ENCODE data around the gene APBB2. TPM values are rescaled to one million over a fixed set of nuclear protein-coding genes. Genes with fewer than 3 reads are reported as not detected.

APBB2 gene
- total and polyA plus RNA-seq, 7 experiments from 2014 or later, result 0.42 to 1.5 (median 0.59) TPM; not detected in 2

DNA sequence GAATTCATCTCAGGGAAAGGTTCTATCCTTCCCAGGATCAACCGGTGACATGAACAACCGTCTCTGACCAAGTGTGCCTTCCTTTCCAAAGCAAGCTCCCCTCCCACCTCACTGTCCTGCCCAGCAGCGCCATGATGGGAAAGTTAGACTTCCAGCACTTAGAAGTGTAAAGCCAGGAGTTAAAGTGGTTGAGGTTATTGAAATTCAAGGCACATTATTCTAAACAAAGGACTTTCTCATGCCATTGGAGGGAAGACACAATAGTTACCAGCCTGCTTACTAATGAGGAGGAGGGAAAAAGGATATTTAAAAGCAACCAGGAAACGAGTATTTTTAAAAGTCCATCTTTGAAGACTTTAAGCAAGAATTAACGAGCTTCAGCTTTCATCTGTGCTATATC, 367.8 kb downstream of the APBB2 start:
- no peaks in the 10 kb centered on the region for H3K9me3 ChIP-seq (ENCODE audit: control insufficient read depth in 2 of 3, low read length in 3 of 3)
- no peak overlapping the region for H3K27ac Mint-ChIP-seq
- no peaks in the 10 kb centered on the region for H3K9me3 Mint-ChIP-seq
- H3K4me1 Mint-ChIP-seq, result no peaks in the 10 kb centered on the region
- CTCF ChIA-PET, result interaction anchor here (0.7 kb wide), 1 partner anchor 297 kb away, joined by 5 read pairs; no protein-coding TSS in a partner anchor
- no peak overlapping the region for H3K4me3 Mint-ChIP-seq
- POLR2A ChIA-PET, result no interaction called here
- H3K4me1 ChIP-seq (ENCODE audit: control insufficient read depth in 2 of 2, insufficient read depth in 2 of 2, low read length in 2 of 2), result no peaks in the 10 kb centered on the region
- intact Hi-C loops (cut with micrococcal nuclease), result loop anchor here in 1 of 2 donors (10.0 kb wide), 2 partner anchors 1152 to 1382 kb away; partner anchors contain the start of gene UBE2K
- no peaks in the 10 kb centered on the region for H3K36me3 ChIP-seq (ENCODE audit: control insufficient read depth in 2 of 3, insufficient read depth in 3 of 3, low read length in 3 of 3)
- H3K4me3 ChIP-seq (ENCODE audit: low read length), result no peak overlapping the region
- peaks cover 0 to 23% (median 0%) of the 10 kb centered on the region in 5 donors for H3K27me3 Mint-ChIP-seq
- no peak for DNase-seq
- H3K27me3 ChIP-seq (ENCODE audit: control insufficient read depth in 2 of 2, insufficient read depth in 2 of 2, low read length in 2 of 2), result no peaks in the 10 kb centered on the region
- H3K36me3 Mint-ChIP-seq, result no peaks in the 10 kb centered on the region
- H3K27ac ChIP-seq (ENCODE audit: low read depth, low read length), result no peak overlapping the region
- no peak for ATAC-seq

DNA sequence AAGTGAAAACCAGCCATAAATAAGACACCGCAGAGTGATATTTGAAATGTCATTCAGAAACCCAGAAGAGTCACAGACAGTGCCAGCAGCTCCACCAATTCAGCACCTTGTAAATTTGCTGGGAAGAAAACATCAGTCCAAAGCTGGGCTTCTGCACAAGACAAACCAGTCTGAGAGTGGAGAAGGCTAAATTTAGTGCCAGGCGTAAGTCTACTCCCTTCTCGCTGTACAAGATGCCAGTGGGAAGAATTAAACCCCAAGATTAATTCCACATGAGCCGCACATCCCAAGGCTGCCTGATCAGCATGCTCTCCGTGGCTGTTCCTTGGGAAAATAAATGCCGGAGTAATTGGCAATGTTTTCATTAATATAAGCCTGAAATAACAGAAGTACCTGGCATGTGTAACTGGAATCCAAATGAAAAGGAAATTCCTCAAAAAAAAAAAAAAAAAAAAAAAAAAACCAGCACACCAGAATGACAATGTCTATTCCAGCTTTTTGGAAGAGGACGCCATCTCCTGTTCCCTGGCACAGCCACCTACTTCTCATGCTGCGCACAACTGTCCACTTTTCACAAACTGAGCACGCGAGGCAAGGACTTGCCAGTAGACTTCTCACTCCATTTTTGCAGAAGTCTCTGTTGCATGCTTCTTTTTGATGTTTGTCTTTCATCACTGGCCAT, 369.0 kb downstream of the APBB2 start:
- no peak for DNase-seq
- Histone ChIP-seq H3K4me1 (ENCODE audit: control insufficient read depth in 2 of 2, insufficient read depth in 2 of 2, low read length in 2 of 2) (no peaks in the 10 kb centered on the region), H3K9me3 (ENCODE audit: control insufficient read depth in 2 of 3, low read length in 3 of 3) (no peaks in the 10 kb centered on the region), H3K27ac (ENCODE audit: low read depth, low read length) (no peak overlapping the region), H3K27me3 (ENCODE audit: control insufficient read depth in 2 of 2, insufficient read depth in 2 of 2, low read length in 2 of 2) (no peaks in the 10 kb centered on the region), H3K4me3 (ENCODE audit: low read length) (no peak overlapping the region), H3K36me3 (ENCODE audit: control insufficient read depth in 2 of 3, insufficient read depth in 3 of 3, low read length in 3 of 3) (no peaks in the 10 kb centered on the region)
- POLR2A ChIA-PET, result no interaction called here
- H3K4me3 Mint-ChIP-seq, result no peak overlapping the region
- peaks cover 0 to 18% (median 0%) of the 10 kb centered on the region in 5 donors for H3K27me3 Mint-ChIP-seq
- no peak for ATAC-seq
- H3K36me3 Mint-ChIP-seq, result no peaks in the 10 kb centered on the region
- no peaks in the 10 kb centered on the region for H3K9me3 Mint-ChIP-seq
- CTCF ChIA-PET, result interaction anchor here (1.1 kb wide), 1 partner anchor 52 kb away, joined by 3 read pairs; no protein-coding TSS in a partner anchor
- no peak overlapping the region for H3K27ac Mint-ChIP-seq
- intact Hi-C loops (cut with micrococcal nuclease), result loop anchor here in 1 of 2 donors (10.0 kb wide), 2 partner anchors 1150 to 1380 kb away; partner anchors contain the start of gene UBE2K
- H3K4me1 Mint-ChIP-seq, result peaks cover 0 to 5% (median 0%) of the 10 kb centered on the region in 7 donors

DNA sequence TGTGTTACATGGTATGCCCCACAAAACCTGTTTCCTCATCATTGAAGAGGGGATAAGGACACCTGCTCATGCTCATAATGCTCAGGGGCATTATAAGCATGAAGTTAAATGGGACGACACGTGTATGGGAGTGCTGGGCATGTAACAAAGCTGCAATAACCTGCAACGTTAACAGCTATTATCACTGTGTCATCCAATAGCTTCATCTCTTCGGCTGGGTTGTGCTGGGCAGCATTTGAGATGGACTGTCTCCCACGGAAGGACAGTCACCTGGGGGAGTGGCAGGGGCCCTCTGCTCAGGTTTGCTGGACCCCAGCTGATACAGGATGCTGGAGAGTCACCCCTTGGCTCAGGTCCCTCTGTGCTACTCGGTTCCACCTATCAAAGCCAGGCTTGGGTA, 370.1 kb downstream of the APBB2 start:
- intact Hi-C loops (cut with micrococcal nuclease), result loop anchor here (5.0 to 10.0 kb wide), 5 partner anchors 787 to 1379 kb away; partner anchors contain the start of genes UBE2K (in 2 of the 2) and N4BP2 (in 1 of the 2)
- Histone ChIP-seq H3K27me3 (ENCODE audit: control insufficient read depth in 2 of 2, insufficient read depth in 2 of 2, low read length in 2 of 2) (no peaks in the 10 kb centered on the region), H3K36me3 (ENCODE audit: control insufficient read depth in 2 of 3, insufficient read depth in 3 of 3, low read length in 3 of 3) (no peaks in the 10 kb centered on the region), H3K4me1 (ENCODE audit: control insufficient read depth in 2 of 2, insufficient read depth in 2 of 2, low read length in 2 of 2) (no peaks in the 10 kb centered on the region), H3K27ac (ENCODE audit: low read depth, low read length) (no peak overlapping the region), H3K9me3 (ENCODE audit: control insufficient read depth in 2 of 3, low read length in 3 of 3) (no peaks in the 10 kb centered on the region), H3K4me3 (ENCODE audit: low read length) (no peak overlapping the region)
- ATAC-seq (no peak), DNase-seq (no peak)
- H3K9me3 Mint-ChIP-seq, result no peaks in the 10 kb centered on the region
- H3K4me1 Mint-ChIP-seq, result peaks cover 0 to 5% (median 0%) of the 10 kb centered on the region in 7 donors
- H3K27ac Mint-ChIP-seq, result no peak overlapping the region
- ChIA-PET CTCF (interaction anchor here (0.8 to 1.1 kb wide), 2 partner anchors 53 to 1376 kb away, joined by 3 to 4 read pairs; no protein-coding TSS in a partner anchor), POLR2A (no interaction called here)
- no peaks in the 10 kb centered on the region for H3K36me3 Mint-ChIP-seq
- no peak overlapping the region for H3K4me3 Mint-ChIP-seq
- H3K27me3 Mint-ChIP-seq, result peaks cover 0 to 18% (median 0%) of the 10 kb centered on the region in 5 donors

DNA sequence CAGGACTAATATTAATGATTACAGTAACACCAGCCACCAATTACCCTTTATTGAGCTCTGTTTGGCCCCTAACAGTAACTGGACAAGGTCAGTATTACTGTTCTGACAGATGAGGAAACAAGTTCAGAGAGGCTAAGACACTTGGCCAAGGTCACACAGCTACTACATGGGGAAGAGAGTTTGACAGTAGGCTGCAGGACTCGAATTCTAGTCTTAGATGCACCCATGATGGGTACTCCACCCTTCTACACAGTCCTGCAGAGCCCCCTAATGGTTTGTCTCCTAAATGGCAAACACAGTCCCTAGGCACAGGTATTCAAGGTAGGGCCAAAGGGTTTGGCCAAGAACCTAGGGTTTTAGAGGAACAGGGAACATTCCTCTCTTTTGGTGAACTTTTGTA, 370.6 kb downstream of the APBB2 start:
- ATAC-seq (peak; percentile 68), DNase-seq (peak in 3 of 9 donors; percentile 14 to 35 (median 24))
- intact Hi-C loops (cut with micrococcal nuclease), result loop anchor here (5.0 to 10.0 kb wide), 5 partner anchors 786 to 1379 kb away; partner anchors contain the start of genes UBE2K (in 2 of the 2) and N4BP2 (in 1 of the 2)
- H3K27ac ChIP-seq (ENCODE audit: low read depth, low read length), result no peak overlapping the region
- no peaks in the 10 kb centered on the region for H3K36me3 ChIP-seq (ENCODE audit: control insufficient read depth in 2 of 3, insufficient read depth in 3 of 3, low read length in 3 of 3)
- H3K4me3 ChIP-seq (ENCODE audit: low read length), result no peak overlapping the region
- peaks cover 0 to 5% (median 0%) of the 10 kb centered on the region in 7 donors for H3K4me1 Mint-ChIP-seq
- H3K36me3 Mint-ChIP-seq, result no peaks in the 10 kb centered on the region
- H3K9me3 Mint-ChIP-seq, result no peaks in the 10 kb centered on the region
- peaks cover 0 to 17% (median 0%) of the 10 kb centered on the region in 5 donors for H3K27me3 Mint-ChIP-seq
- CTCF ChIA-PET, result no interaction called here
- no peaks in the 10 kb centered on the region for H3K4me1 ChIP-seq (ENCODE audit: control insufficient read depth in 2 of 2, insufficient read depth in 2 of 2, low read length in 2 of 2)
- POLR2A ChIA-PET, result no interaction called here
- H3K9me3 ChIP-seq (ENCODE audit: control insufficient read depth in 2 of 3, low read length in 3 of 3), result no peaks in the 10 kb centered on the region
- H3K27ac Mint-ChIP-seq, result no peak overlapping the region
- no peak overlapping the region for H3K4me3 Mint-ChIP-seq
- no peaks in the 10 kb centered on the region for H3K27me3 ChIP-seq (ENCODE audit: control insufficient read depth in 2 of 2, insufficient read depth in 2 of 2, low read length in 2 of 2)

DNA sequence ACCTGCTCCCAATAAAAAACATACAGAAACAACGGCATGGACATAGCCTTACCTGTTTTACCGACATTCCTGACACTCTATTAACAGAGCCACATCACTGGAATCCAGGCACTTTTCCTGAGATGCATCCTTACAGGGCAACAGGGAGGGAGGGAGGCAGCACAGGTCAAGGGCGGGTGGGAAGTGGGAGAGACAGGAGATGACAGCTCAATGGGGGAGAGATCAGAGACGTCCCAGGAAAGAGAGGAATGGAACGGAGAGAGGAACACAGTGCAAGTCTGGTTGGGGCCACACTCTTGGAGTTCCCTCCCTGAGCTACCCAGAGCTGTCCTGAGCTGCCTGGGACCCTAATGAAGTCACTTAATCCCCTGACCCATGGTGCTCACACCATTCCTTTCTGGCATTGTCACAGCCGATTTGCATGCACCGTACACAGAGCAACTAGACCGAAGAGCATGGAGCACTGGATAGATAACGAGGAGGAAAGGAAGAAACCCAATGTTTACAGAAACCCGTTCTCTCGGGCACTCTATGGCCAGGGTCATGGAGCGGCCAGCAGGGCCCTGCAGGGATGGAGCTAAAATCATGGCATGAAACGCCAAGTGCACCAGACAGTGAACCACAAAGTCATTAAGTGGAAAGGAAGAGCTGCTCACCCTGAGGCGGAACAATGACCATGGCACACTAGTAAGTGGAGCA, 371.5 kb downstream of the APBB2 start:
- no peak overlapping the region for H3K27ac ChIP-seq (ENCODE audit: low read depth, low read length)
- ATAC-seq (no peak), DNase-seq (no peak)
- H3K4me3 Mint-ChIP-seq, result no peak overlapping the region
- intact Hi-C loops (cut with micrococcal nuclease), result loop anchor here (5.0 to 10.0 kb wide), 5 partner anchors 786 to 1378 kb away; partner anchors contain the start of genes UBE2K (in 2 of the 2) and N4BP2 (in 1 of the 2)
- CTCF ChIA-PET, result interaction anchor here (0.5 to 0.6 kb wide), 2 partner anchors 50 to 1006 kb away, joined by 4 read pairs; no protein-coding TSS in a partner anchor
- H3K4me1 ChIP-seq (ENCODE audit: control insufficient read depth in 2 of 2, insufficient read depth in 2 of 2, low read length in 2 of 2), result no peaks in the 10 kb centered on the region
- no peak overlapping the region for H3K27ac Mint-ChIP-seq
- H3K27me3 Mint-ChIP-seq, result peaks cover 0 to 13% (median 0%) of the 10 kb centered on the region in 5 donors
- no peaks in the 10 kb centered on the region for H3K27me3 ChIP-seq (ENCODE audit: control insufficient read depth in 2 of 2, insufficient read depth in 2 of 2, low read length in 2 of 2)
- no peaks in the 10 kb centered on the region for H3K9me3 Mint-ChIP-seq
- peaks cover 0 to 5% (median 0%) of the 10 kb centered on the region in 7 donors for H3K4me1 Mint-ChIP-seq
- no peak overlapping the region for H3K4me3 ChIP-seq (ENCODE audit: low read length)
- no peaks in the 10 kb centered on the region for H3K36me3 ChIP-seq (ENCODE audit: control insufficient read depth in 2 of 3, insufficient read depth in 3 of 3, low read length in 3 of 3)
- POLR2A ChIA-PET, result no interaction called here
- H3K36me3 Mint-ChIP-seq, result no peaks in the 10 kb centered on the region
- H3K9me3 ChIP-seq (ENCODE audit: control insufficient read depth in 2 of 3, low read length in 3 of 3), result no peaks in the 10 kb centered on the region

DNA sequence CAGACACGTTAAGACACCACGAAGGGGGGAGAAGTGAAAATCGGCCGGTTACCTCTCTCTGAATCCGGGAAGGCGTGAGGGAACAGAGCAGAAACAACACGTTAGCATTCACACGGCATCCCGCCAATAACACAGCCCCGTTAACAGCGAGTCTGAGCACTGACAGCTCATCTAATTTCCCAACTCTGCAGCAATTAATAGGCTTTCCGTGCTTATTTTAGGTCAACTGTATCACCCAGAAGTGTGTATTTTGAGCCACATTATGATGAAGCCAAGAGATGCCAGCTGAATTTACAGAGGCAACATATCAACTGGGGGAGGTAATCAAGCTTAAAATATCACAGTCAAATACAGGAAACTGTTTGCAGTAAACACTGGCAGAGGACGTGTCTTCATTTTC, 372.0 kb downstream of the APBB2 start:
- POLR2A ChIA-PET, result no interaction called here
- no peak for ATAC-seq
- intact Hi-C loops (cut with micrococcal nuclease), result loop anchor here (5.0 to 10.0 kb wide), 5 partner anchors 785 to 1378 kb away; partner anchors contain the start of genes UBE2K (in 2 of the 2) and N4BP2 (in 1 of the 2)
- Histone ChIP-seq H3K27ac (ENCODE audit: low read depth, low read length) (no peak overlapping the region), H3K4me3 (ENCODE audit: low read length) (no peak overlapping the region), H3K27me3 (ENCODE audit: control insufficient read depth in 2 of 2, insufficient read depth in 2 of 2, low read length in 2 of 2) (no peaks in the 10 kb centered on the region), H3K36me3 (ENCODE audit: control insufficient read depth in 2 of 3, insufficient read depth in 3 of 3, low read length in 3 of 3) (no peaks in the 10 kb centered on the region), H3K9me3 (ENCODE audit: control insufficient read depth in 2 of 3, low read length in 3 of 3) (no peaks in the 10 kb centered on the region), H3K4me1 (ENCODE audit: control insufficient read depth in 2 of 2, insufficient read depth in 2 of 2, low read length in 2 of 2) (no peaks in the 10 kb centered on the region)
- no peak overlapping the region for H3K4me3 Mint-ChIP-seq
- H3K27me3 Mint-ChIP-seq, result peaks cover 0 to 9% (median 0%) of the 10 kb centered on the region in 5 donors
- H3K36me3 Mint-ChIP-seq, result no peaks in the 10 kb centered on the region
- CTCF ChIA-PET, result interaction anchor here (0.5 to 0.6 kb wide), 2 partner anchors 50 to 1006 kb away, joined by 4 read pairs; no protein-coding TSS in a partner anchor
- DNase-seq, result no peak
- H3K4me1 Mint-ChIP-seq, result peaks cover 0 to 5% (median 0%) of the 10 kb centered on the region in 7 donors
- H3K9me3 Mint-ChIP-seq, result no peaks in the 10 kb centered on the region
- H3K27ac Mint-ChIP-seq, result no peak overlapping the region

Data from naive thymus-derived CD4-positive, alpha-beta T cell (primary cell).